GM23338 (cell line): ENCODE data around the gene PLPP4. TPM values are rescaled to one million over a fixed set of nuclear protein-coding genes. Genes with fewer than 3 reads are reported as not detected.

Experiments used
- ATAC-seq: fragments of 200-7000 bp; cut with Tn5 transposase; 3 replicates; pipeline ENCODE4 v1.9.1; 2020
- DNase-seq: peaks from one replicate; pipeline ENCODE4 v3.0.0-alpha.2; 2015; ENCODE audit warnings: low spot score
- H2AFZ ChIP-seq: fragments of 200-600 bp; sonication (generic); 2 replicates; pipeline ENCODE4 v1.8.0; 2016; ENCODE audit warnings: antibody characterized with exemption, mild to moderate bottlenecking, moderate library complexity
- H3F3A ChIP-seq: fragments of 200-600 bp; sonication (generic); replicated peaks from 2 replicates; pipeline ENCODE4 v1.8.0; 2017; ENCODE audit warnings: antibody characterized with exemption, mixed run types, low read depth
- H3K27ac ChIP-seq: fragments of 200-600 bp; sonication (generic); 2 replicates; pipeline ENCODE4 v1.6.1; 2016; ENCODE audit warnings: low read depth
- H3K27me3 ChIP-seq: fragments of 200-600 bp; sonication (generic); 2 replicates; pipeline ENCODE4 v1.8.0; 2016; ENCODE audit warnings: mild to moderate bottlenecking, mixed run types, moderate library complexity; ENCODE audit not compliant: insufficient read depth
- H3K36me3 ChIP-seq: fragments of 200-600 bp; sonication (generic); 2 replicates; pipeline ENCODE4 v1.8.0; 2016; ENCODE audit warnings: mild to moderate bottlenecking; ENCODE audit not compliant: insufficient read depth
- H3K4me1 ChIP-seq: fragments of 200-600 bp; sonication (generic); 2 replicates; pipeline ENCODE4 v1.8.0; 2016; ENCODE audit warnings: mild to moderate bottlenecking, moderate library complexity; ENCODE audit not compliant: insufficient read depth
- H3K4me2 ChIP-seq: fragments of 200-600 bp; sonication (generic); 2 replicates; pipeline ENCODE4 v1.7.1; 2017; ENCODE audit warnings: mixed run types
- H3K4me3 ChIP-seq: fragments of 200-600 bp; sonication (generic); 2 replicates; pipeline ENCODE4 v1.6.1; 2016; ENCODE audit warnings: mixed run types
- H3K79me2 ChIP-seq: fragments of 200-600 bp; sonication (generic); replicated peaks from 2 replicates; pipeline ENCODE4 v1.8.0; 2017; ENCODE audit warnings: mild to moderate bottlenecking; ENCODE audit not compliant: insufficient read depth
- H3K9me2 ChIP-seq: fragments of 200-600 bp; sonication (generic); 2 replicates; pipeline ENCODE4 v1.8.0; 2017; ENCODE audit not compliant: insufficient read depth
- H4K20me1 ChIP-seq: fragments of 200-600 bp; sonication (generic); replicated peaks from 2 replicates; pipeline ENCODE4 v1.8.0; 2017; ENCODE audit warnings: mild to moderate bottlenecking; ENCODE audit not compliant: insufficient read depth
- H3K27ac Mint-ChIP-seq: 2 replicates; pipeline ENCODE4 v1.8.0; 2020; ENCODE audit warnings: inconsistent platforms, mild to moderate bottlenecking, moderate library complexity, mixed read lengths
- H3K27me3 Mint-ChIP-seq: 3 replicates; pipeline ENCODE4 v1.8.0; 2022; ENCODE audit warnings: low read depth, mild to moderate bottlenecking, moderate library complexity, mixed read lengths, inconsistent platforms; ENCODE audit not compliant: insufficient read depth, poor library complexity
- H3K36me3 Mint-ChIP-seq: 3 replicates; pipeline ENCODE4 v1.8.0; 2021; ENCODE audit warnings: low read depth, mild to moderate bottlenecking, inconsistent platforms, moderate library complexity, mixed read lengths
- H3K4me1 Mint-ChIP-seq: 3 replicates; pipeline ENCODE4 v1.8.0; 2020; ENCODE audit warnings: mild to moderate bottlenecking, inconsistent platforms, mixed read lengths
- H3K4me3 Mint-ChIP-seq: 3 replicates; pipeline ENCODE4 v1.8.0; 2021; ENCODE audit warnings: moderate library complexity, mild to moderate bottlenecking, inconsistent platforms, mixed read lengths
- H3K9me3 Mint-ChIP-seq: 3 replicates; pipeline ENCODE4 v1.8.0; 2020; ENCODE audit warnings: moderate library complexity, mild to moderate bottlenecking, inconsistent platforms, mixed read lengths
- EZH2 ChIP-seq: fragments of 200-600 bp; sonication (generic); IDR thresholded peaks from one replicate; pipeline ENCODE4 v1.8.0; 2017; ENCODE audit warnings: antibody characterized with exemption, mild to moderate bottlenecking, low read depth; ENCODE audit not compliant: unreplicated experiment
- EZH2phosphoT487 ChIP-seq: fragments of 200-600 bp; sonication (generic); IDR thresholded peaks from one replicate; pipeline ENCODE4 v1.8.1; 2018; ENCODE audit warnings: antibody characterized with exemption; ENCODE audit not compliant: unreplicated experiment
- NANOG ChIP-seq: IDR thresholded peaks from 2 replicates; pipeline ENCODE4 v1.6.1; 2016; ENCODE audit warnings: antibody characterized with exemption, borderline replicate concordance
- STAT1 ChIP-seq: IDR thresholded peaks from one replicate; pipeline ENCODE4 v1.6.1; 2016; ENCODE audit warnings: antibody characterized with exemption; ENCODE audit not compliant: unreplicated experiment
- ZNF331 ChIP-seq: fragments of 250-450 bp; sonication (Bioruptor Pico); IDR thresholded peaks from 2 replicates; pipeline ENCODE4 v1.5.0; 2020; ENCODE audit warnings: low read depth, mild to moderate bottlenecking, moderate library complexity
- polyA plus RNA-seq: library from polyadenylated mRNA; unstranded; fragments of >200 nt; fragmentation: Nextera tagmentation; extraction: Ambion mirVana; gene quantifications from 2 replicates; pipeline ENCODE4 v1.2.1, GENCODE V29; 2016
- total RNA-seq: library from RNA; depleted of rRNA; stranded (reverse); fragments of >200 nt; shearing (Covaris generic); gene quantifications from 2 replicates; pipeline ENCODE4 v1.2.3, GENCODE V29; 2014
- TF ChIP-seq, protein P1 (sequence below): IDR thresholded peaks from one replicate; pipeline ENCODE4 v1.6.1; 2018; ENCODE audit warnings: antibody characterized with exemption; ENCODE audit not compliant: unreplicated experiment
- TF ChIP-seq, protein P2 (sequence below): fragments of 250-450 bp; sonication (Bioruptor Pico); IDR thresholded peaks from 2 replicates; pipeline ENCODE4 v1.5.0; 2020; ENCODE audit warnings: mild to moderate bottlenecking, moderate library complexity

The PLPP4 gene
- total and polyA plus RNA-seq, 2 experiments from 2014 or later: 0.24 to 0.31 TPM

DNA sequence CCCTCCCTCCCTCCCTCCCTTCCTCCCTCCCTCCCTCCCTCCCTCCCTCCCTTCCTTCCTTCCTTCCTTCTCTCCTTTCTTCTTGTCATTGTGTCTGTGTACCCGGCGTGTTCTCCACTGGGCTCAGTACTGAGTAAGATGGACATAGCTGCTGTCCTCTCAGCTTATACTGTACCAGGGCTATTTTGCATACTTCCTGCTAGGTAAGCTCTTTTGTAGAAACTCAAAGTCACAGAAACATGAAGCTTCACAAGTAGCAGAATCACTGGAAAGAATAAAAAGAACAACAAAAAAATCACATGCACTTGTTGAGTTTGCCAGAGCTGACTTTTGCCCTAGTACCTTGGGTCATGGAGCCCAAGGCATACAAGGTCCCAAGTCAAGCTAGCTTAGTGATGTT is 125.7 kb downstream of the PLPP4 start:
- Histone ChIP-seq H3K4me3 (no peak overlapping the region), H3K27ac (no peak overlapping the region), H3K27me3 (no peaks in the 10 kb centered on the region), H3F3A (no peaks in the 10 kb centered on the region), H4K20me1 (no peaks in the 10 kb centered on the region), H2AFZ (no peak overlapping the region), H3K4me2 (no peak overlapping the region), H3K36me3 (no peaks in the 10 kb centered on the region), H3K79me2 (no peaks in the 10 kb centered on the region), H3K4me1 (no peaks in the 10 kb centered on the region), H3K9me2 (peaks cover 4% of the 10 kb centered on the region; the same call in 1 of the 2 replicates)
- TF ChIP-seq ZNF331 (CRISPR knock-in tag) (no peak), STAT1 (no peak)
- TF ChIP-seq, protein P1, sequence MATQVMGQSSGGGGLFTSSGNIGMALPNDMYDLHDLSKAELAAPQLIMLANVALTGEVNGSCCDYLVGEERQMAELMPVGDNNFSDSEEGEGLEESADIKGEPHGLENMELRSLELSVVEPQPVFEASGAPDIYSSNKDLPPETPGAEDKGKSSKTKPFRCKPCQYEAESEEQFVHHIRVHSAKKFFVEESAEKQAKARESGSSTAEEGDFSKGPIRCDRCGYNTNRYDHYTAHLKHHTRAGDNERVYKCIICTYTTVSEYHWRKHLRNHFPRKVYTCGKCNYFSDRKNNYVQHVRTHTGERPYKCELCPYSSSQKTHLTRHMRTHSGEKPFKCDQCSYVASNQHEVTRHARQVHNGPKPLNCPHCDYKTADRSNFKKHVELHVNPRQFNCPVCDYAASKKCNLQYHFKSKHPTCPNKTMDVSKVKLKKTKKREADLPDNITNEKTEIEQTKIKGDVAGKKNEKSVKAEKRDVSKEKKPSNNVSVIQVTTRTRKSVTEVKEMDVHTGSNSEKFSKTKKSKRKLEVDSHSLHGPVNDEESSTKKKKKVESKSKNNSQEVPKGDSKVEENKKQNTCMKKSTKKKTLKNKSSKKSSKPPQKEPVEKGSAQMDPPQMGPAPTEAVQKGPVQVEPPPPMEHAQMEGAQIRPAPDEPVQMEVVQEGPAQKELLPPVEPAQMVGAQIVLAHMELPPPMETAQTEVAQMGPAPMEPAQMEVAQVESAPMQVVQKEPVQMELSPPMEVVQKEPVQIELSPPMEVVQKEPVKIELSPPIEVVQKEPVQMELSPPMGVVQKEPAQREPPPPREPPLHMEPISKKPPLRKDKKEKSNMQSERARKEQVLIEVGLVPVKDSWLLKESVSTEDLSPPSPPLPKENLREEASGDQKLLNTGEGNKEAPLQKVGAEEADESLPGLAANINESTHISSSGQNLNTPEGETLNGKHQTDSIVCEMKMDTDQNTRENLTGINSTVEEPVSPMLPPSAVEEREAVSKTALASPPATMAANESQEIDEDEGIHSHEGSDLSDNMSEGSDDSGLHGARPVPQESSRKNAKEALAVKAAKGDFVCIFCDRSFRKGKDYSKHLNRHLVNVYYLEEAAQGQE: no peak
- H3K36me3 Mint-ChIP-seq: no peaks in the 10 kb centered on the region
- H3K27ac Mint-ChIP-seq: no peak overlapping the region
- no peaks in the 10 kb centered on the region; the same call in 2 of the 3 replicates for H3K9me3 Mint-ChIP-seq
- DNase-seq (no peak), ATAC-seq (no peak)
- H3K4me1 Mint-ChIP-seq: peaks cover 15% of the 10 kb centered on the region
- H3K4me3 Mint-ChIP-seq: no peak overlapping the region
- H3K27me3 Mint-ChIP-seq: peaks cover 3% of the 10 kb centered on the region

DNA sequence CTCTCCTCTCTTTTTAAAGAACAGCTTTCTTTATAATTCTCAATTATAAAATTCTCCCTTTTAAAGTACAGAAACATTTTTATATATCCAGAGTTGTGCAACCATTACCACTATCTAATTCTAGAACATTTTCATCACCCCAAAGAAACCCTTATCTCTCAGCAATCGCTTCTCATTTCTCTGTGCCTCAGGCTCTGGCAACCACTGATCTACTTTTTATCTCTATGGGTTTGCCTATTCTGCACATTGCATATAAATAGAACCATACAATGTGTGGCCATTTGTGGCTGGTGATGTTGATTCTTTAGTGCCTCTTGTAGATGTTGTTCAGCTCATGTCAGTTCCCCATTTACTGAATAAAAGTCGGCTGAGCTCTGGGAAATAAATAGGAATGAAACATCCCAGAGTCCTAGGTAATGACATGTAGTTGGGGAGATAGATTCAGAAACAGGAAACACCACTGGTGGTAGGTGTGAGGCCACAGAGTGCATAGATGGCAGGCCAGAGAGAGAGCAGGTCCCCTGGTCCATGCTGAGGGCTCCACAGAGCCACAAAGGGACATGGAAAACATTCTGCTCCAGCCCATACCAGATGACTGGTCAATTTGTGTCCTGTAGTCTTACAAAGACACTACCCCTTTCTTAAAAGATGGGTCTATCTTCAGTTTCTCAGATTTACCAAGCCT is 126.5 kb downstream of the PLPP4 start:
- no peak overlapping the region for H2AFZ ChIP-seq
- H4K20me1 ChIP-seq: no peaks in the 10 kb centered on the region
- no peaks in the 10 kb centered on the region for H3K36me3 ChIP-seq
- no peaks in the 10 kb centered on the region for H3K79me2 ChIP-seq
- ATAC-seq (no peak), DNase-seq (no peak)
- no peak overlapping the region for H3K4me3 ChIP-seq
- Mint-ChIP-seq H3K4me1 (peaks cover 15% of the 10 kb centered on the region), H3K27ac (no peak overlapping the region), H3K36me3 (no peaks in the 10 kb centered on the region), H3K27me3 (peaks cover 3% of the 10 kb centered on the region), H3K9me3 (no peaks in the 10 kb centered on the region; the same call in 2 of the 3 replicates), H3K4me3 (no peak overlapping the region)
- no peak overlapping the region for H3K4me2 ChIP-seq
- peaks cover 4% of the 10 kb centered on the region; the same call in 1 of the 2 replicates for H3K9me2 ChIP-seq
- no peaks in the 10 kb centered on the region for H3K27me3 ChIP-seq
- H3K27ac ChIP-seq: no peak overlapping the region
- no peaks in the 10 kb centered on the region for H3F3A ChIP-seq
- H3K4me1 ChIP-seq: no peaks in the 10 kb centered on the region
- no peak for TF ChIP-seq EZH2
- no peak for TF ChIP-seq ZNF331 (CRISPR knock-in tag)
- TF ChIP-seq NANOG: no peak
- TF ChIP-seq, protein P1: no peak
- TF ChIP-seq, protein P2, sequence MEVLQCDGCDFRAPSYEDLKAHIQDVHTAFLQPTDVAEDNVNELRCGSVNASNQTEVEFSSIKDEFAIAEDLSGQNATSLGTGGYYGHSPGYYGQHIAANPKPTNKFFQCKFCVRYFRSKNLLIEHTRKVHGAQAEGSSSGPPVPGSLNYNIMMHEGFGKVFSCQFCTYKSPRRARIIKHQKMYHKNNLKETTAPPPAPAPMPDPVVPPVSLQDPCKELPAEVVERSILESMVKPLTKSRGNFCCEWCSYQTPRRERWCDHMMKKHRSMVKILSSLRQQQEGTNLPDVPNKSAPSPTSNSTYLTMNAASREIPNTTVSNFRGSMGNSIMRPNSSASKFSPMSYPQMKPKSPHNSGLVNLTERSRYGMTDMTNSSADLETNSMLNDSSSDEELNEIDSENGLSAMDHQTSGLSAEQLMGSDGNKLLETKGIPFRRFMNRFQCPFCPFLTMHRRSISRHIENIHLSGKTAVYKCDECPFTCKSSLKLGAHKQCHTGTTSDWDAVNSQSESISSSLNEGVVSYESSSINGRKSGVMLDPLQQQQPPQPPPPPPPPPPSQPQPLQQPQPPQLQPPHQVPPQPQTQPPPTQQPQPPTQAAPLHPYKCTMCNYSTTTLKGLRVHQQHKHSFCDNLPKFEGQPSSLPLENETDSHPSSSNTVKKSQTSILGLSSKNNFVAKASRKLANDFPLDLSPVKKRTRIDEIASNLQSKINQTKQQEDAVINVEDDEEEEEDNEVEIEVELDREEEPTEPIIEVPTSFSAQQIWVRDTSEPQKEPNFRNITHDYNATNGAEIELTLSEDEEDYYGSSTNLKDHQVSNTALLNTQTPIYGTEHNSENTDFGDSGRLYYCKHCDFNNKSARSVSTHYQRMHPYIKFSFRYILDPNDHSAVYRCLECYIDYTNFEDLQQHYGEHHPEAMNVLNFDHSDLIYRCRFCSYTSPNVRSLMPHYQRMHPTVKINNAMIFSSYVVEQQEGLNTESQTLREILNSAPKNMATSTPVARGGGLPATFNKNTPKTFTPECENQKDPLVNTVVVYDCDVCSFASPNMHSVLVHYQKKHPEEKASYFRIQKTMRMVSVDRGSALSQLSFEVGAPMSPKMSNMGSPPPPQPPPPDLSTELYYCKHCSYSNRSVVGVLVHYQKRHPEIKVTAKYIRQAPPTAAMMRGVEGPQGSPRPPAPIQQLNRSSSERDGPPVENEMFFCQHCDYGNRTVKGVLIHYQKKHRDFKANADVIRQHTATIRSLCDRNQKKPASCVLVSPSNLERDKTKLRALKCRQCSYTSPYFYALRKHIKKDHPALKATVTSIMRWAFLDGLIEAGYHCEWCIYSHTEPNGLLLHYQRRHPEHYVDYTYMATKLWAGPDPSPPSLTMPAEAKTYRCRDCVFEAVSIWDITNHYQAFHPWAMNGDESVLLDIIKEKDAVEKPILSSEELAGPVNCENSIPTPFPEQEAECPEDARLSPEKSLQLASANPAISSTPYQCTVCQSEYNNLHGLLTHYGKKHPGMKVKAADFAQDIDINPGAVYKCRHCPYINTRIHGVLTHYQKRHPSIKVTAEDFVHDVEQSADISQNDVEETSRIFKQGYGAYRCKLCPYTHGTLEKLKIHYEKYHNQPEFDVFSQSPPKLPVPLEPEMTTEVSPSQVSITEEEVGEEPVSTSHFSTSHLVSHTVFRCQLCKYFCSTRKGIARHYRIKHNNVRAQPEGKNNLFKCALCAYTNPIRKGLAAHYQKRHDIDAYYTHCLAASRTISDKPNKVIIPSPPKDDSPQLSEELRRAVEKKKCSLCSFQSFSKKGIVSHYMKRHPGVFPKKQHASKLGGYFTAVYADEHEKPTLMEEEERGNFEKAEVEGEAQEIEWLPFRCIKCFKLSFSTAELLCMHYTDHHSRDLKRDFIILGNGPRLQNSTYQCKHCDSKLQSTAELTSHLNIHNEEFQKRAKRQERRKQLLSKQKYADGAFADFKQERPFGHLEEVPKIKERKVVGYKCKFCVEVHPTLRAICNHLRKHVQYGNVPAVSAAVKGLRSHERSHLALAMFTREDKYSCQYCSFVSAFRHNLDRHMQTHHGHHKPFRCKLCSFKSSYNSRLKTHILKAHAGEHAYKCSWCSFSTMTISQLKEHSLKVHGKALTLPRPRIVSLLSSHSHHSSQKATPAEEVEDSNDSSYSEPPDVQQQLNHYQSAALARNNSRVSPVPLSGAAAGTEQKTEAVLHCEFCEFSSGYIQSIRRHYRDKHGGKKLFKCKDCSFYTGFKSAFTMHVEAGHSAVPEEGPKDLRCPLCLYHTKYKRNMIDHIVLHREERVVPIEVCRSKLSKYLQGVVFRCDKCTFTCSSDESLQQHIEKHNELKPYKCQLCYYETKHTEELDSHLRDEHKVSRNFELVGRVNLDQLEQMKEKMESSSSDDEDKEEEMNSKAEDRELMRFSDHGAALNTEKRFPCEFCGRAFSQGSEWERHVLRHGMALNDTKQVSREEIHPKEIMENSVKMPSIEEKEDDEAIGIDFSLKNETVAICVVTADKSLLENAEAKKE: no peak
- TF ChIP-seq EZH2phosphoT487: no peak
